ENCODE measurements around the gene MAD1L1.

MAD1L1 gene

DNA sequence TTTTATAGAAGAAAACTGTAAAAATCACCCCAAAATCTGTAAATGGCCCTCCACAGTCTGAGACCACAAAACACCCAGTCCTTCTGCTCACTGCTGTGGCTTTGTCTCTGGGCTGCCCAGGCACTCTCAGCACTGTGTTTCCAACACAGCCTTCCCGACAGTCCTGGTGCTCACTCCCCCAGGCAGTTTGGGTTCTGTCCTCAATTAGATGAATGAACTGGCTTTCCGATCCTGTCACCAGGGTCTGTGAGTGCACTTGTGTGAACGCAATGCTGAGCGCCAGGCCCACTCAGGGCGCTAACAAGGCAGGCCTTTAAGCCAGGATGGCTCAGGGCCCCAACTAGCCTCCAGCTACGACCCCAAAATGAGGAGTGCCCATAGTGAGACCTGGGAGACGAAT, 3.3 kb downstream of the MAD1L1 start:
- TF ChIP-seq, protein P1, sequence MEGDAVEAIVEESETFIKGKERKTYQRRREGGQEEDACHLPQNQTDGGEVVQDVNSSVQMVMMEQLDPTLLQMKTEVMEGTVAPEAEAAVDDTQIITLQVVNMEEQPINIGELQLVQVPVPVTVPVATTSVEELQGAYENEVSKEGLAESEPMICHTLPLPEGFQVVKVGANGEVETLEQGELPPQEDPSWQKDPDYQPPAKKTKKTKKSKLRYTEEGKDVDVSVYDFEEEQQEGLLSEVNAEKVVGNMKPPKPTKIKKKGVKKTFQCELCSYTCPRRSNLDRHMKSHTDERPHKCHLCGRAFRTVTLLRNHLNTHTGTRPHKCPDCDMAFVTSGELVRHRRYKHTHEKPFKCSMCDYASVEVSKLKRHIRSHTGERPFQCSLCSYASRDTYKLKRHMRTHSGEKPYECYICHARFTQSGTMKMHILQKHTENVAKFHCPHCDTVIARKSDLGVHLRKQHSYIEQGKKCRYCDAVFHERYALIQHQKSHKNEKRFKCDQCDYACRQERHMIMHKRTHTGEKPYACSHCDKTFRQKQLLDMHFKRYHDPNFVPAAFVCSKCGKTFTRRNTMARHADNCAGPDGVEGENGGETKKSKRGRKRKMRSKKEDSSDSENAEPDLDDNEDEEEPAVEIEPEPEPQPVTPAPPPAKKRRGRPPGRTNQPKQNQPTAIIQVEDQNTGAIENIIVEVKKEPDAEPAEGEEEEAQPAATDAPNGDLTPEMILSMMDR (IDR thresholded peaks at IDR 0.05; ENCODE audit: poor library complexity, severe bottlenecking): no peak
- peaks cover 23% of the 10 kb centered on the region for H3K4me1 ChIP-seq (ENCODE audit: insufficient read depth, poor library complexity, severe bottlenecking)
- H3K36me3 ChIP-seq (ENCODE audit: low read depth): peaks cover 41% of the 10 kb centered on the region
- H3K27ac ChIP-seq (ENCODE audit: poor library complexity, severe bottlenecking): no peak overlapping the region
- no peaks in the 10 kb centered on the region for H3K27me3 ChIP-seq (ENCODE audit: insufficient read depth, poor library complexity, severe bottlenecking)
- H3K9me3 ChIP-seq (ENCODE audit: severe bottlenecking): no peaks in the 10 kb centered on the region
- ATAC-seq (ENCODE audit: low read depth) (no peak), DNase-seq (ENCODE audit: low spot score) (no peak)
- no peak overlapping the region for H3K4me3 ChIP-seq (ENCODE audit: severe bottlenecking)

DNA sequence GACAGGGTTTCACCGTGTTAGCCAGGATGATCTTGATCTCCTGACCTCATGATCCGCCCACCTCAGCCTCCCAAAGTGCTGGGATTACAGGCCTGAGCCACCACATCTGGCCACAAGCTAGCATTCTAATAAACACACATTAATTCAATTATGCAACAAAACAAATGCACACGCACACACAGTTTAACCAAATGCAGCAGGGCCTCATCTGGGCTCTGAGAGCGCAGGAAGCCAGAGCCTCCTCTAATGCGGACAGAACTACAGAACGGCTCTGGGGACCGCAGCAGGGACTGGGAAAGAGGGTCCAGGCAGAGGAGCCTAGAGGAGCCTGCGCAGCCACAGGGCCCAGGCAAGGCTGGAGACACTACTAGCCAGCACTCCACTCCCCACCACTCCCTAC, 3.8 kb downstream of the MAD1L1 start:
- Histone ChIP-seq H3K27me3 (ENCODE audit: insufficient read depth, poor library complexity, severe bottlenecking) (no peaks in the 10 kb centered on the region), H3K36me3 (ENCODE audit: low read depth) (peaks cover 41% of the 10 kb centered on the region)

DNA sequence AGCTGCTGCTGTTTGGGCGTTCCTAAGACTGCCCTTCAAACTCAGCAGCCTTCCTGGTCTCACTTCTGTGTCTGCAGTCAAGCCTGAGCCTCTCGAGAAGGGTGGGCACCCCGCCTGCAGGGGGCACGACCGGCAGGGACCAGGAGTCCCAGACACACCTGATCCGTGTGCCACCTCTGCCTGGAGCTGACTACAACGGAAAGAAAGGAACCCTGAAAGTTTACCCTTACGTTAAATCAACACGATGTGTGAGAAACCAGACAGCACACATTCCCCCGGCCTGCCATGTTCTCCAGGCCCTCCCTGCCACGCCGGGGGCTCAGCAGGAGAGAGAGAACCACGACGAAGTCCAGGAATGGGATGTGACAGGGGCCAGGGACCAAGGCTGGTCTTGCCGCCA, 5.0 kb downstream of the MAD1L1 start:
- peaks cover 46% of the 10 kb centered on the region for H3K36me3 ChIP-seq (ENCODE audit: low read depth)

More for the DNA sequence above, 3.8 kb downstream of the MAD1L1 start:
- no peak for DNase-seq (ENCODE audit: low spot score)
- ATAC-seq (ENCODE audit: low read depth): no peak
- TF ChIP-seq, protein P1 (IDR thresholded peaks at IDR 0.05; ENCODE audit: poor library complexity, severe bottlenecking): no peak
- no peak overlapping the region for H3K27ac ChIP-seq (ENCODE audit: poor library complexity, severe bottlenecking)
- H3K4me3 ChIP-seq (ENCODE audit: severe bottlenecking): no peak overlapping the region
- H3K9me3 ChIP-seq (ENCODE audit: severe bottlenecking): no peaks in the 10 kb centered on the region
- peaks cover 23% of the 10 kb centered on the region for H3K4me1 ChIP-seq (ENCODE audit: insufficient read depth, poor library complexity, severe bottlenecking)

DNA sequence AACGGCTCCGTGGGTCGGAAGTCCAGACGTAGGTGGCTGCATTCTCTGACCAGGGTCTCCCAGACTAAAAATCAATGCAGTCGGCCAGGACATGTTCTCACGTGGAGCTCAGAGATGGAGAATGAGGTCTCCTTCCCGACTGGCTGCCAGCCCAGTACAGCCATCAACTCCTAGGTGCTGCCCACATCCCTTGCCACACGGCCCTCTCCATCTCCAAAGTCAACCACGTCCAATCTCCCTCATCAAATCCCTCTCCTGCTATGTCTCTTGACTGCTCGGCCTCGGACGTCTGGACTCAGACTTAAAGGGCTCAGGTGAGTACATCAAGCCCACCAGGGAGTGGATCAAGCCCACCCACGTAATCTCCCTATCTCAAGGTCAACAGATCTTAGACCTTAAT, 6.9 kb downstream of the MAD1L1 start:
- Histone ChIP-seq H3K36me3 (ENCODE audit: low read depth) (peaks cover 61% of the 10 kb centered on the region), H3K9me3 (ENCODE audit: severe bottlenecking) (no peaks in the 10 kb centered on the region), H3K4me3 (ENCODE audit: severe bottlenecking) (no peak overlapping the region), H3K27me3 (ENCODE audit: insufficient read depth, poor library complexity, severe bottlenecking) (no peaks in the 10 kb centered on the region), H3K4me1 (ENCODE audit: insufficient read depth, poor library complexity, severe bottlenecking) (peaks cover 14% of the 10 kb centered on the region), H3K27ac (ENCODE audit: poor library complexity, severe bottlenecking) (peak overlapping the region; percentile 82)
- ATAC-seq (ENCODE audit: low read depth): no peak
- TF ChIP-seq, protein P1 (IDR thresholded peaks at IDR 0.05; ENCODE audit: poor library complexity, severe bottlenecking): no peak
- no peak for DNase-seq (ENCODE audit: low spot score)

More for the DNA sequence above, 5.0 kb downstream of the MAD1L1 start:
- Histone ChIP-seq H3K4me3 (ENCODE audit: severe bottlenecking) (no peak overlapping the region), H3K4me1 (ENCODE audit: insufficient read depth, poor library complexity, severe bottlenecking) (peaks cover 20% of the 10 kb centered on the region), H3K27me3 (ENCODE audit: insufficient read depth, poor library complexity, severe bottlenecking) (no peaks in the 10 kb centered on the region), H3K27ac (ENCODE audit: poor library complexity, severe bottlenecking) (no peak overlapping the region), H3K9me3 (ENCODE audit: severe bottlenecking) (no peaks in the 10 kb centered on the region)
- no peak for ATAC-seq (ENCODE audit: low read depth)
- no peak for DNase-seq (ENCODE audit: low spot score)
- TF ChIP-seq, protein P1 (IDR thresholded peaks at IDR 0.05; ENCODE audit: poor library complexity, severe bottlenecking): no peak

DNA sequence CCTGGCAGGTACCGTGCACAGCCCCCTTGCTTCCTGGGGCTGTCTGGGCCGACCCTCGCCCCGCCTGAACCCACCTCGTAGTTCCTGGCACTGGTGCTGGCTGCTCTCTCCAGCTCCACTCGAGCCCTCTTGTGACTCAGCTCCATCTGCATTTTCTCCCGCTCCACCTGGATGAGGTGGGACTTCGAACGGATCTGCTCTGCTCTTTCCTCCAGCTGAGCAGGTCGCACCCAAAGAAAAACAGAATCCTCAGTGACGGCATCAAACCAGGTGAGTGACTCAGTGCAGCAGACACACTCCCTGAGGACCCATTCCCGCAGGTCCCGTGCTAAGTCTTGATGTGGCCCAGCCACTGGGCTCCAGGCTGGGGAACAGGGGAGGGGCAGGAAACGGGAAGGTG, 7.4 kb downstream of the MAD1L1 start:
- Histone ChIP-seq H3K9me3 (ENCODE audit: severe bottlenecking) (no peaks in the 10 kb centered on the region), H3K27me3 (ENCODE audit: insufficient read depth, poor library complexity, severe bottlenecking) (no peaks in the 10 kb centered on the region), H3K4me1 (ENCODE audit: insufficient read depth, poor library complexity, severe bottlenecking) (peaks cover 14% of the 10 kb centered on the region), H3K27ac (ENCODE audit: poor library complexity, severe bottlenecking) (peak overlapping the region; percentile 82), H3K4me3 (ENCODE audit: severe bottlenecking) (no peak overlapping the region), H3K36me3 (ENCODE audit: low read depth) (peaks cover 61% of the 10 kb centered on the region)
- DNase-seq (ENCODE audit: low spot score): peak; percentile 78
- TF ChIP-seq, protein P1 (IDR thresholded peaks at IDR 0.05; ENCODE audit: poor library complexity, severe bottlenecking): no peak
- ATAC-seq (ENCODE audit: low read depth): peak; percentile 88

Measured in RWPE2 (cell line).